SU-DHL-6 (cell line): ENCODE measurements around the gene RCOR2.

Experiments
- H2AFZ ChIP-seq: fragments of 200-600 bp; sonication (generic); 2 replicates; pipeline ENCODE4 v1.6.1; 2014; ENCODE audit warnings: low read depth, mild to moderate bottlenecking, moderate library complexity, mixed read lengths, antibody characterized with exemption, low read length; ENCODE audit not compliant: severe bottlenecking
- H3F3A ChIP-seq: fragments of 200-600 bp; shearing (Covaris generic); 2 replicates; pipeline ENCODE4 v1.6.0; 2016; ENCODE audit warnings: antibody characterized with exemption, mild to moderate bottlenecking; ENCODE audit not compliant: insufficient read depth
- H3K27ac ChIP-seq: fragments of 200-600 bp; sonication (generic); 2 replicates; pipeline ENCODE4 v1.5.1; 2016; ENCODE audit warnings: low read depth, mild to moderate bottlenecking, low read length, moderate library complexity, mixed read lengths
- H3K27me3 ChIP-seq: fragments of 200-600 bp; sonication (generic), shearing (Covaris generic); 2 replicates; pipeline ENCODE4 v1.6.0; 2014; ENCODE audit warnings: mild to moderate bottlenecking, low read length
- H3K36me3 ChIP-seq: fragments of 200-600 bp; sonication (generic); 2 replicates; pipeline ENCODE4 v1.6.1; 2014; ENCODE audit warnings: mild to moderate bottlenecking, low read length, mixed read lengths
- H3K4me2 ChIP-seq: fragments of 300-600, 200-600 bp; shearing (Covaris generic), sonication (generic); 2 replicates; pipeline ENCODE4 v1.6.0; 2014; ENCODE audit warnings: low read length, low read depth, mild to moderate bottlenecking; ENCODE audit not compliant: poor library complexity, severe bottlenecking
- H3K4me3 ChIP-seq: fragments of 200-600 bp; sonication (generic); 2 replicates; pipeline ENCODE4 v1.5.1; 2014; ENCODE audit warnings: antibody characterized with exemption, low read length, mild to moderate bottlenecking, mixed read lengths; ENCODE audit not compliant: insufficient read depth, poor library complexity, severe bottlenecking
- H3K79me2 ChIP-seq: fragments of 200-600 bp; sonication (generic); 2 replicates; pipeline ENCODE4 v1.6.1; 2014; ENCODE audit warnings: mild to moderate bottlenecking, low read length, moderate library complexity; ENCODE audit not compliant: insufficient read depth
- H3K9ac ChIP-seq: fragments of 200-600 bp; sonication (generic); 2 replicates; pipeline ENCODE4 v1.7.0; 2014; ENCODE audit warnings: mild to moderate bottlenecking, low read length
- H3K9me2 ChIP-seq: fragments of 200-600 bp; sonication (generic); replicated peaks from 2 replicates; pipeline ENCODE4 v1.6.1; 2014; ENCODE audit warnings: low read length; ENCODE audit not compliant: insufficient read depth
- H3K9me3 ChIP-seq: fragments of 200-600 bp; sonication (generic); 2 replicates; pipeline ENCODE4 v1.6.1; 2014; ENCODE audit warnings: low read length, mixed read lengths; ENCODE audit not compliant: insufficient read depth
- H4K20me1 ChIP-seq: fragments of 200-600 bp; sonication (generic); 2 replicates; pipeline ENCODE4 v1.6.1; 2014; ENCODE audit warnings: low read depth, mild to moderate bottlenecking, antibody characterized with exemption, low read length, moderate library complexity, mixed read lengths
- EZH2phosphoT487 ChIP-seq: fragments of 200-600 bp; sonication (generic), shearing (Covaris generic); conservative IDR thresholded peaks from 2 replicates; pipeline ENCODE4 v1.6.1; 2018; ENCODE audit warnings: mild to moderate bottlenecking, antibody characterized with exemption, low read length, moderate library complexity, mixed read lengths
- TF ChIP-seq, protein P1 (sequence below): fragments of 200-600 bp; sonication (generic); IDR thresholded peaks from one replicate; pipeline ENCODE4 v1.5.1; 2017; ENCODE audit warnings: antibody characterized with exemption, mild to moderate bottlenecking, low read length, moderate library complexity; ENCODE audit not compliant: insufficient read depth, poor library complexity, severe bottlenecking

The RCOR2 gene

DNA sequence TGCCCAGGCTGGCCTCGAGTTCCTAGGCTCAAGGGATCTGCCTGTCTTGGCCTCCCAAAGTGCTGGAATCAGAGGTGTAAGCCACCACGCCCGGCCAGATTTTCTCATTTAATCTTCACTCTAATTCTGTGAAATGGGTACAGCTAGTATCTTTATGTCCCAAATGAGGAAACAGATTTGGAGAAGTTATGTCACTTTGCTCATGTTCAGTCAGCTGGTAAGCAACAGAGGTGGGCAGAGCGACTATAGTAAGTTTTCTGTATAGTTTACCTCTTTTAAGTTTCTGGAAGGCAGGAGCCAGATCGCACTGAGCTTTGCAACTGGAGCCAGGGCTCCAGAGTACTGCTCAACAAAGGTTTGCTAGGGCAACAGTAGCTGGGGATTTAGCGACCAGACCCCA lies 33.2 kb downstream of the RCOR2 start:
- no peak overlapping the region for H3K27ac ChIP-seq
- H3K4me3 ChIP-seq: no peak overlapping the region
- no peaks in the 10 kb centered on the region for H3K9me3 ChIP-seq
- no peaks in the 10 kb centered on the region for H3K36me3 ChIP-seq
- H3K4me2 ChIP-seq: no peak overlapping the region
- no peaks in the 10 kb centered on the region; the same call in 1 of the 2 replicates for H4K20me1 ChIP-seq
- H3K27me3 ChIP-seq: no peaks in the 10 kb centered on the region
- no peaks in the 10 kb centered on the region for H3K9me2 ChIP-seq
- TF ChIP-seq, protein P1, sequence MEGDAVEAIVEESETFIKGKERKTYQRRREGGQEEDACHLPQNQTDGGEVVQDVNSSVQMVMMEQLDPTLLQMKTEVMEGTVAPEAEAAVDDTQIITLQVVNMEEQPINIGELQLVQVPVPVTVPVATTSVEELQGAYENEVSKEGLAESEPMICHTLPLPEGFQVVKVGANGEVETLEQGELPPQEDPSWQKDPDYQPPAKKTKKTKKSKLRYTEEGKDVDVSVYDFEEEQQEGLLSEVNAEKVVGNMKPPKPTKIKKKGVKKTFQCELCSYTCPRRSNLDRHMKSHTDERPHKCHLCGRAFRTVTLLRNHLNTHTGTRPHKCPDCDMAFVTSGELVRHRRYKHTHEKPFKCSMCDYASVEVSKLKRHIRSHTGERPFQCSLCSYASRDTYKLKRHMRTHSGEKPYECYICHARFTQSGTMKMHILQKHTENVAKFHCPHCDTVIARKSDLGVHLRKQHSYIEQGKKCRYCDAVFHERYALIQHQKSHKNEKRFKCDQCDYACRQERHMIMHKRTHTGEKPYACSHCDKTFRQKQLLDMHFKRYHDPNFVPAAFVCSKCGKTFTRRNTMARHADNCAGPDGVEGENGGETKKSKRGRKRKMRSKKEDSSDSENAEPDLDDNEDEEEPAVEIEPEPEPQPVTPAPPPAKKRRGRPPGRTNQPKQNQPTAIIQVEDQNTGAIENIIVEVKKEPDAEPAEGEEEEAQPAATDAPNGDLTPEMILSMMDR: no peak
- TF ChIP-seq EZH2phosphoT487: no peak
- no peaks in the 10 kb centered on the region for H3F3A ChIP-seq
- H2AFZ ChIP-seq: no peak overlapping the region
- peaks cover 71% of the 10 kb centered on the region for H3K79me2 ChIP-seq
- H3K9ac ChIP-seq: no peak overlapping the region

- Histone ChIP-seq H3K27me3 (no peaks in the 10 kb centered on the region), H3K27ac (no peak overlapping the region), H3K9ac (no peak overlapping the region), H3K79me2 (peaks cover 72% of the 10 kb centered on the region), H3K9me2 (no peaks in the 10 kb centered on the region), H3F3A (no peaks in the 10 kb centered on the region), H3K4me3 (no peak overlapping the region), H3K9me3 (no peaks in the 10 kb centered on the region), H2AFZ (no peak overlapping the region), H3K4me2 (no peak overlapping the region), H4K20me1 (no peaks in the 10 kb centered on the region), H3K36me3 (no peaks in the 10 kb centered on the region)
- TF ChIP-seq EZH2phosphoT487: no peak
- TF ChIP-seq, protein P1: no peak
These were observed 34.3 kb downstream of the RCOR2 start for GRCh38 chr11:63882555-63883242.

DNA sequence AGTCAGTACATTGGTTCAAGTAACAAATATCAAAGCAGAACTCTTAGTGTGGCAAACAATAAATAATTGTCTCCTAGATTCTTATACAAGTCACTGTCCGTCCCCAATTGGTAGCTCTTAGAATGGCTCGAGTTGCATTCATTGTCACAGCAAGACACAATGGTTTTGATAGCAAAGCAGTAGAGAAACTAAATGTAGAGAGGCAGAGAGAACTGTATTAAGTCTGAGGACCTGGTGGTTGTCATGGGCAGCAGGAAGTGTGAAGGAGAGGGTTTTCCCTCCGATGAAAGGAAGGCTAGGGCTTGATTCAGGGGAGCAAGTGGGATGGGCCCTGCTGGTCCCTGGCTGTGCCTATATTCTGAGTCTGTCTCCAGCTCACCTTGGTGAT lies 36.6 kb downstream of the RCOR2 start:
- no peak overlapping the region for H3K4me3 ChIP-seq
- no peak overlapping the region for H3K4me2 ChIP-seq

More for the DNA sequence above, 36.6 kb downstream of the RCOR2 start:
- H3K9me2 ChIP-seq: no peaks in the 10 kb centered on the region
- H3K27ac ChIP-seq: no peak overlapping the region
- no peaks in the 10 kb centered on the region for H3K27me3 ChIP-seq
- no peaks in the 10 kb centered on the region for H4K20me1 ChIP-seq
- no peak for TF ChIP-seq EZH2phosphoT487
- TF ChIP-seq, protein P1: no peak
- no peaks in the 10 kb centered on the region for H3K36me3 ChIP-seq
- no peaks in the 10 kb centered on the region for H3F3A ChIP-seq
- no peak overlapping the region for H3K9ac ChIP-seq
- H3K79me2 ChIP-seq: peaks cover 79% of the 10 kb centered on the region
- H2AFZ ChIP-seq: no peak overlapping the region
- H3K9me3 ChIP-seq: no peaks in the 10 kb centered on the region
